Liver (tissue), 9 donors: ENCODE data around the gene SRPK1. TPM values are rescaled to one million over a fixed set of nuclear protein-coding genes. Genes with fewer than 3 reads are reported as not detected.
A peak's percentile ranks its signal among the peaks of the same experiment; 100 is the strongest.

ENCODE experiments used
- DNase-seq: peaks from one replicate; pipeline ENCODE4 v3.0.0-alpha.2; 2017; ENCODE audit warnings: low spot score
- H3K27ac ChIP-seq, 2 donors: one replicate each; pipeline ENCODE4 v1.7.0; 2013; ENCODE audit warnings: inconsistent platforms in 2 of 2, low read length in 2 of 2, control low read depth in 1 of 2, low read depth in 1 of 2, mild to moderate bottlenecking in 1 of 2
- H3K27me3 ChIP-seq, 4 donors: one replicate each; pipeline versions ENCODE4 v1.6.1 to v1.7.0; 2013; ENCODE audit warnings: low read length in 3 of 4, inconsistent platforms in 1 of 4, mild to moderate bottlenecking in 1 of 4, moderate library complexity in 1 of 4; ENCODE audit not compliant: control insufficient read depth in 4 of 4, insufficient read depth in 4 of 4
- H3K36me3 ChIP-seq, 4 donors: one replicate each; pipeline versions ENCODE4 v1.6.1 to v1.7.0; 2013; ENCODE audit warnings: low read length in 3 of 4, mild to moderate bottlenecking in 3 of 4, low read depth in 1 of 4, moderate library complexity in 1 of 4; ENCODE audit not compliant: control insufficient read depth in 4 of 4, insufficient read depth in 3 of 4
- H3K4me1 ChIP-seq, 4 donors: one replicate each; pipeline versions ENCODE4 v1.6.1 to v1.7.0; 2013; ENCODE audit warnings: low read length in 3 of 4, mild to moderate bottlenecking in 3 of 4, moderate library complexity in 1 of 4; ENCODE audit not compliant: control insufficient read depth in 4 of 4, insufficient read depth in 4 of 4
- H3K4me3 ChIP-seq, 3 donors: one replicate each; pipeline versions ENCODE4 v1.6.1 to v1.7.0; 2013; ENCODE audit warnings: low read length in 3 of 3, control low read depth in 1 of 3, low read depth in 1 of 3, mild to moderate bottlenecking in 1 of 3
- H3K9ac ChIP-seq, 2 donors: one replicate each; pipeline ENCODE4 v1.7.0; 2013; ENCODE audit warnings: low read length in 2 of 2, mild to moderate bottlenecking in 2 of 2, moderate library complexity in 2 of 2, control low read depth in 1 of 2, low read depth in 1 of 2
- H3K9me3 ChIP-seq, 4 donors: one replicate each; pipeline versions ENCODE4 v1.6.1 to v1.7.0; 2013; ENCODE audit warnings: low read length in 3 of 4; ENCODE audit not compliant: control insufficient read depth in 4 of 4
- ATF3 ChIP-seq: IDR thresholded peaks from 2 replicates; pipeline ENCODE4 v1.6.1; 2016; ENCODE audit warnings: antibody characterized with exemption
- CTCF ChIP-seq: fragments of 150-350 bp; IDR thresholded peaks from 2 replicates; pipeline ENCODE4 v1.5.1; 2017; ENCODE audit warnings: improper control_type of control experiment, low read depth, low read length; ENCODE audit not compliant: missing input control
- EGR1 ChIP-seq, 2 donors: IDR thresholded peaks; 2 replicates each; pipeline ENCODE4 v1.6.1; 2016 to 2018; ENCODE audit warnings: antibody characterized with exemption in 2 of 2, low read depth in 2 of 2
- FOXA1 ChIP-seq: IDR thresholded peaks from 2 replicates; pipeline ENCODE4 v1.6.1; 2016; ENCODE audit warnings: antibody characterized with exemption
- FOXA2 ChIP-seq: IDR thresholded peaks from 2 replicates; pipeline ENCODE4 v1.6.1; 2016; ENCODE audit warnings: antibody characterized with exemption
- JUND ChIP-seq, 2 donors: IDR thresholded peaks; 2 replicates each; pipeline ENCODE4 v1.6.1; 2016; ENCODE audit warnings: antibody characterized with exemption in 2 of 2
- MAX ChIP-seq: IDR thresholded peaks from 2 replicates; pipeline ENCODE4 v1.6.1; 2016; ENCODE audit warnings: antibody characterized with exemption
- NR2F2 ChIP-seq: IDR thresholded peaks from 2 replicates; pipeline ENCODE4 v1.6.1; 2016; ENCODE audit warnings: antibody characterized with exemption
- RAD21 ChIP-seq, 2 donors: IDR thresholded peaks; 2 replicates each; pipeline ENCODE4 v1.6.1; 2016; ENCODE audit warnings: antibody characterized with exemption in 2 of 2, mild to moderate bottlenecking in 2 of 2
- REST ChIP-seq: IDR thresholded peaks from 2 replicates; pipeline ENCODE4 v1.6.1; 2016; ENCODE audit warnings: antibody characterized with exemption, mild to moderate bottlenecking
- RXRA ChIP-seq, 2 donors: IDR thresholded peaks; 2 replicates each; pipeline ENCODE4 v1.6.1; 2017 to 2018; ENCODE audit warnings: antibody characterized with exemption in 2 of 2, mild to moderate bottlenecking in 1 of 2
- SP1 ChIP-seq: IDR thresholded peaks from 2 replicates; pipeline ENCODE4 v1.6.1; 2018; ENCODE audit warnings: antibody characterized with exemption, mild to moderate bottlenecking
- TAF1 ChIP-seq: conservative IDR thresholded peaks from 2 replicates; pipeline ENCODE4 v1.6.1; 2016; ENCODE audit warnings: antibody characterized with exemption, mild to moderate bottlenecking
- YY1 ChIP-seq: IDR thresholded peaks from 2 replicates; pipeline ENCODE4 v1.6.1; 2016; ENCODE audit warnings: antibody characterized with exemption, mild to moderate bottlenecking
- ZBTB33 ChIP-seq: IDR thresholded peaks from 2 replicates; pipeline ENCODE4 v1.6.1; 2016; ENCODE audit warnings: antibody characterized with exemption
- WGBS: extraction: QIAGEN DNeasy Blood & Tissue Kit; methylation state at CpG from one replicate; pipeline ENCODE4 v1.1.7; 2013; 5-methylcytosine and 5-hydroxymethylcytosine counted together
- polyA plus RNA-seq, 2 donors: library from polyadenylated mRNA; stranded (reverse) in 1 of 2; unstranded in 1 of 2; fragments of 200-250 nt in 1 of 2; fragments of >200 nt in 1 of 2; fragmentation: Nextera tagmentation in 1 of 2; extraction: Ambion mirVana in 1 of 2; gene quantifications; one replicate each; pipeline versions ENCODE4 v1.2.1 to v1.2.3, GENCODE V29; 2013 to 2015
- total RNA-seq, 2 donors: library from RNA; depleted of rRNA; stranded (reverse); fragments of >200 nt; gene quantifications; one replicate each; pipeline ENCODE4 v1.2.3, GENCODE V29; 2014
- donor health status: healthy.
- donor health status: healthy.
- donor health status: healthy.
- donor health status: healthy.
- donor health status: healthy.

SRPK1 gene
- total and polyA plus RNA-seq, 4 donors: 11.9 to 41.2 (median 32.9) TPM

GRCh38 chr6:35955970-35956369, 35.1 kb upstream of the SRPK1 start:
- no peak for DNase-seq
- TF ChIP-seq RXRA (IDR thresholded peaks at IDR 0.05): no peak
- TF ChIP-seq RAD21 (IDR thresholded peaks at IDR 0.05): peak; percentile 24 to 36
- Histone ChIP-seq H3K27ac (no peak overlapping the region), H3K27me3 (no peaks in the 10 kb centered on the region), H3K36me3 (no peaks in the 10 kb centered on the region), H3K4me1 (no peaks in the 10 kb centered on the region), H3K9me3 (no peaks in the 10 kb centered on the region), H3K4me3 (no peak overlapping the region), H3K9ac (no peak overlapping the region)
- WGBS: 79% methylated on average over 4 of the region's 4 CpGs

- no peak for DNase-seq
- H3K27me3 ChIP-seq: no peaks in the 10 kb centered on the region
- no peak for TF ChIP-seq JUND (IDR thresholded peaks at IDR 0.05)
- H3K36me3 ChIP-seq: no peaks in the 10 kb centered on the region
- 92% methylated on average over 5 of the region's 5 CpGs for WGBS
- H3K4me1 ChIP-seq: no peaks in the 10 kb centered on the region
- no peaks in the 10 kb centered on the region for H3K9me3 ChIP-seq
- no peak overlapping the region for H3K27ac ChIP-seq
- H3K9ac ChIP-seq: no peak overlapping the region
- no peak overlapping the region for H3K4me3 ChIP-seq
Measured at GRCh38 chr6:35955521-35955920, 34.6 kb upstream of the SRPK1 start.

GRCh38 chr6:35955071-35955470, 34.2 kb upstream of the SRPK1 start:
- no peaks in the 10 kb centered on the region for H3K27me3 ChIP-seq
- H3K4me3 ChIP-seq: no peak overlapping the region
- no peak overlapping the region for H3K27ac ChIP-seq
- no peak overlapping the region for H3K9ac ChIP-seq
- TF ChIP-seq FOXA1 (no peak), SP1 (no peak), NR2F2 (no peak), YY1 (no peak), FOXA2 (no peak), REST (no peak), EGR1 (IDR thresholded peaks at IDR 0.05; ENCODE audit: low read depth in 2 of 2) (no peak)
- WGBS: 96% methylated on average over 8 of the region's 8 CpGs
- H3K9me3 ChIP-seq: no peaks in the 10 kb centered on the region
- no peaks in the 10 kb centered on the region for H3K4me1 ChIP-seq
- DNase-seq: no peak
- no peaks in the 10 kb centered on the region for H3K36me3 ChIP-seq

GRCh38 chr6:35954333-35954732, 33.4 kb upstream of the SRPK1 start:
- no peak overlapping the region for H3K9ac ChIP-seq
- no peaks in the 10 kb centered on the region for H3K36me3 ChIP-seq
- H3K9me3 ChIP-seq: no peaks in the 10 kb centered on the region
- H3K27ac ChIP-seq: no peak overlapping the region
- 92% methylated on average over 7 of the region's 7 CpGs for WGBS
- no peaks in the 10 kb centered on the region for H3K4me1 ChIP-seq
- no peak for TF ChIP-seq FOXA1
- no peak for TF ChIP-seq CTCF
- TF ChIP-seq FOXA2: no peak
- no peak for TF ChIP-seq MAX
- TF ChIP-seq ZBTB33: no peak
- no peak for TF ChIP-seq NR2F2
- no peak for TF ChIP-seq ATF3
- TF ChIP-seq EGR1 (IDR thresholded peaks at IDR 0.05; ENCODE audit: low read depth in 2 of 2): no peak
- TF ChIP-seq JUND (IDR thresholded peaks at IDR 0.05): no peak
- no peak for TF ChIP-seq TAF1
- H3K27me3 ChIP-seq: no peaks in the 10 kb centered on the region
- DNase-seq: no peak
- H3K4me3 ChIP-seq: no peak overlapping the region
